ENCODE results near the gene GNPDA1.

GRCh38 chr5:141995656-141996055 lies 17.2 kb downstream of the GNPDA1 start:
- no peak for TF ChIP-seq POLR2A (IDR thresholded peaks at IDR 0.05)
- TF ChIP-seq CTCF (IDR thresholded peaks at IDR 0.05) = no peak
